HG03520 (cell line): ENCODE results near the gene ADIRF.
"Not testable (repeated sequence)": the region's sequence is repeated elsewhere in the genome, so short reads cannot be mapped to it uniquely, and the experiment has no call there.

Experiments used
- ATAC-seq: cut with Tn5 transposase; IDR thresholded peaks from one replicate; pipeline ENCODE4 v1.9.1; 2021; ENCODE audit warnings: mild to moderate bottlenecking, moderate library complexity; ENCODE audit not compliant: unreplicated experiment

Gene ADIRF

DNA sequence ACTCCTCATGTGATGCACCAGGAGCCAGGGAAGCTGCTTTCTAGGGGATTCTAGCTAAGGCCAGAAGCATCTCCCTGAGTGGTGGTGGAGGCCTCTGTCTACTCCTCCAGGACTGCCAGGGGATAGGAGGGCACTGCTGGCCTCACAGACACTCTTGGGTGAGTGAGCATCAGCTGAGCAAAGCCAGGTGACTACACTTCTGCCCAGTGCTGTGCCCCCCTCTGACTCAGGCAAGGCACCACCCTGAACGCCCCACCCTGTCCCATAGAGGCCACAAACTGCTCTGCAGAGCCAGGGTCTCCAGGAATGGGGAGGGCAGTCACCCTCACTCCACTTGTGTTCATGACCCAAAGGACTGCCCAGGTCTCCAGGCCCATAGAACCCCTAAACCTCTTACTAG is 51.2 kb downstream of the ADIRF start:
- ATAC-seq = not testable (repeated sequence)

DNA sequence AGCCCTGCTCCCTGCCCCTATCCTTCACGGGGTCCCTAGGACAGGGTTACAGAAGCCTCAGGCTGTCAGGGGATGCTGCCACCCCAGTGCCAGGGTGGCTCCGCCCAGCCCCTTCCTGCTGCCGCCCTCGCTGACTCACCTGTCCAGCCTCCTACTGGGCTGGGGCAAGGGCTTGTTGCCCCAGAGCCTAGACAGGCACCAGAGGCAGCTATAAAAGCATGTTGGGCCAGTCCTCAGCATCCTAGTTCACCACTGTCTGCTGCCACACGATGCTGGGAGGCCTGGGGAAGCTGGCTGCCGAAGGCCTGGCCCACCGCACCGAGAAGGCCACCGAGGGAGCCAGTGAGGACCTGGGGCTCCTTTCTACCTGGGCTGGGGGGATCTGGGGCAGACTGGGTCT is 51.8 kb downstream of the ADIRF start, which contains the start of gene FAM25A:
Gene FAM25A, plus strand, starts transcription at position 239 of the 400 bp plus-strand sequence. Its CDS starts 31 bp downstream, at position 270.
- not testable (repeated sequence) for ATAC-seq
